Measurements from ENCODE around the gene ASNSD1. TPM values are rescaled to one million over a fixed set of nuclear protein-coding genes. Genes with fewer than 3 reads are reported as not detected.

The ASNSD1 gene
- polyA plus RNA-seq, 1 of the 3 experiments (the other 2 are of a cell fraction): 15.5 TPM

DNA sequence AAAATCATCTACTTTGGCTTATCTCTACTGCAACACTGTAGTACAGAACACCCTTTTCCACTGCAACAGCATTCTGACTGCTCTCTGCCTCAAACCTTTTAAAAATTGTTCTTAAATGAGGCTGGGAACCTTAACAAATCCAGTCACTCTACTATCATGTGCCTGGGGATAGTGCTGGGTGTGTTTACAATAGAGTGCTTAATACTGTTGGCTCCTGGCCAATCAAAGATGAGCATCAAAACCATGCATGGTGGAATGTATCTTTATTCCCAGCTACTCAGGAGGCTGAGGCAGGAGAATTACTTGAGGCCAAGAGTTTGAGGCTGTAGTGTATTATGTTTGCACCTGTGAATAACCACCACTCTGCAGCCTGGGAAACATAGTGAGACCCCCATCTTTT, 20.6 kb downstream of the ASNSD1 start:
- Histone ChIP-seq H2AFZ (ENCODE audit: low read depth) (no peak overlapping the region), H3K9me2 (no peaks in the 10 kb centered on the region), H3K9ac (no peak overlapping the region), H4K20me1 (ENCODE audit: insufficient read depth) (no peaks in the 10 kb centered on the region), H3F3A (replicated peaks; ENCODE audit: insufficient read depth) (no peaks in the 10 kb centered on the region), H3K4me2 (no peak overlapping the region), H3K36me3 (replicated peaks in 1 of 2; ENCODE audit: control insufficient read depth in 1 of 2, insufficient read depth in 2 of 2, low read length in 1 of 2) (peaks cover 0 to 9% of the 10 kb centered on the region in 2 experiments), H3K79me2 (ENCODE audit: insufficient read depth) (peaks cover 9% of the 10 kb centered on the region), H3K4me1 (ENCODE audit: control insufficient read depth in 1 of 2, insufficient read depth in 2 of 2, low read depth in 1 of 2, low read length in 1 of 2) (peaks cover 4 to 6% of the 10 kb centered on the region in 2 experiments; a peak in 2 of 4 replicates), H3K9me3 (peaks cover 8% of the 10 kb centered on the region; the same call in 1 of the 2 replicates), H3K27me3 (ENCODE audit: insufficient read depth) (no peaks in the 10 kb centered on the region), H3K27ac (ENCODE audit: low read depth in 2 of 2, low read length in 1 of 2) (no peak overlapping the region), H3K4me3 (ENCODE audit: low read depth in 2 of 2, low read length in 1 of 2) (no peak overlapping the region)
- DNase-seq: no peak
- TF ChIP-seq EZH2phosphoT487 (IDR thresholded peaks at IDR 0.05; ENCODE audit: borderline replicate concordance, low read depth) (no peak), NRF1 (IDR thresholded peaks at IDR 0.05; ENCODE audit: low read depth, low read length) (no peak), FOSL2 (IDR thresholded peaks at IDR 0.05; ENCODE audit: borderline replicate concordance, low read depth) (no peak), GATA2 (CRISPR knock-in tag; IDR thresholded peaks at IDR 0.05) (no peak), ELF1 (IDR thresholded peaks at IDR 0.05) (no peak), YY1 (IDR thresholded peaks at IDR 0.05; ENCODE audit: low read depth) (no peak), JUND (IDR thresholded peaks at IDR 0.05) (no peak), MEF2A (IDR thresholded peaks at IDR 0.05; ENCODE audit: borderline replicate concordance, low read depth) (no peak), TAF1 (IDR thresholded peaks at IDR 0.05; ENCODE audit: borderline replicate concordance, low read depth, low read length) (no peak), RAD21 (IDR thresholded peaks at IDR 0.05; ENCODE audit: low read length) (no peak), TEAD4 (IDR thresholded peaks at IDR 0.05; ENCODE audit: borderline replicate concordance, insufficient read depth) (no peak), FOXJ3 (CRISPR knock-in tag; IDR thresholded peaks at IDR 0.05) (no peak), NFIC (IDR thresholded peaks at IDR 0.05; ENCODE audit: borderline replicate concordance) (no peak), MXI1 (IDR thresholded peaks at IDR 0.05; ENCODE audit: low read depth, low read length) (no peak)
- TF ChIP-seq, protein P1, sequence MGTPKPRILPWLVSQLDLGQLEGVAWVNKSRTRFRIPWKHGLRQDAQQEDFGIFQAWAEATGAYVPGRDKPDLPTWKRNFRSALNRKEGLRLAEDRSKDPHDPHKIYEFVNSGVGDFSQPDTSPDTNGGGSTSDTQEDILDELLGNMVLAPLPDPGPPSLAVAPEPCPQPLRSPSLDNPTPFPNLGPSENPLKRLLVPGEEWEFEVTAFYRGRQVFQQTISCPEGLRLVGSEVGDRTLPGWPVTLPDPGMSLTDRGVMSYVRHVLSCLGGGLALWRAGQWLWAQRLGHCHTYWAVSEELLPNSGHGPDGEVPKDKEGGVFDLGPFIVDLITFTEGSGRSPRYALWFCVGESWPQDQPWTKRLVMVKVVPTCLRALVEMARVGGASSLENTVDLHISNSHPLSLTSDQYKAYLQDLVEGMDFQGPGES (IDR thresholded peaks at IDR 0.05; ENCODE audit: low read depth, low read length): no peak
- TF ChIP-seq, protein P2, sequence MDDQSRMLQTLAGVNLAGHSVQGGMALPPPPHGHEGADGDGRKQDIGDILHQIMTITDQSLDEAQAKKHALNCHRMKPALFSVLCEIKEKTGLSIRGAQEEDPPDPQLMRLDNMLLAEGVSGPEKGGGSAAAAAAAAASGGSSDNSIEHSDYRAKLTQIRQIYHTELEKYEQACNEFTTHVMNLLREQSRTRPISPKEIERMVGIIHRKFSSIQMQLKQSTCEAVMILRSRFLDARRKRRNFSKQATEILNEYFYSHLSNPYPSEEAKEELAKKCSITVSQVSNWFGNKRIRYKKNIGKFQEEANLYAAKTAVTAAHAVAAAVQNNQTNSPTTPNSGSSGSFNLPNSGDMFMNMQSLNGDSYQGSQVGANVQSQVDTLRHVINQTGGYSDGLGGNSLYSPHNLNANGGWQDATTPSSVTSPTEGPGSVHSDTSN (IDR thresholded peaks at IDR 0.05): no peak
- CTCF ChIA-PET: interaction anchor here (1.0 to 1.9 kb wide), 2 partner anchors 15 to 20 kb away, joined by 3 to 6 read pairs; partner anchors contain the start of gene ASNSD1
- POLR2A ChIA-PET: no interaction called here

DNA sequence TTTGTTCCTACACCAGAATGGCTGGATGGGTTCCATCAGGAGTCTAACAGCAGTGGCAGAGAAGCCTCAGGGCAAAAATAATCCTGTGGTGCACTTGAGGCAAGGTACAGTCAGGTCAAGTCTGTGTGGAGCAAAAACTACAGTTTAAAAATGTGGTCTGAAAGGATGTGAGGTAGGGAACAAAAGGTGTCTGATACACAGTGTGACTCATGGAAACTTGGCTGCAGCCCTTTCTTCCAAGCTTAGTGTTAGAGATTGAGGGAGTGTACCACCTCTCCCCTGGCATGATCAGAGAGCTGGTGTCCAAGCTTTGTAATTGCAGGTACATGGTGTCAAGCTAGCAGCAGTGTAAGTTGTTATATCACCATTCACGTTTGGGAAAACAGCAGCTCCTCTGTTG, 22.1 kb downstream of the ASNSD1 start:
- Histone ChIP-seq H3K79me2 (ENCODE audit: insufficient read depth) (peaks cover 5% of the 10 kb centered on the region), H3K27ac (ENCODE audit: low read depth in 2 of 2, low read length in 1 of 2) (no peak overlapping the region), H3K9ac (no peak overlapping the region), H4K20me1 (ENCODE audit: insufficient read depth) (no peaks in the 10 kb centered on the region), H3K4me1 (ENCODE audit: control insufficient read depth in 1 of 2, insufficient read depth in 2 of 2, low read depth in 1 of 2, low read length in 1 of 2) (peaks cover 4 to 6% of the 10 kb centered on the region in 2 experiments; a peak in 2 of 4 replicates), H3K4me2 (no peak overlapping the region), H2AFZ (ENCODE audit: low read depth) (no peak overlapping the region), H3K4me3 (ENCODE audit: low read depth in 2 of 2, low read length in 1 of 2) (no peak overlapping the region), H3K36me3 (replicated peaks in 1 of 2; ENCODE audit: control insufficient read depth in 1 of 2, insufficient read depth in 2 of 2, low read length in 1 of 2) (no peaks in the 10 kb centered on the region), H3K9me3 (peaks cover 5% of the 10 kb centered on the region; the same call in 1 of the 2 replicates), H3K9me2 (no peaks in the 10 kb centered on the region), H3K27me3 (ENCODE audit: insufficient read depth) (no peaks in the 10 kb centered on the region), H3F3A (replicated peaks; ENCODE audit: insufficient read depth) (no peaks in the 10 kb centered on the region)
- DNase-seq: no peak
- ChIA-PET CTCF (interaction anchor here (1.0 to 2.3 kb wide), 4 partner anchors 9 to 23 kb away, joined by 4 to 8 read pairs (median 6); partner anchors contain the start of gene ANKAR), POLR2A (no interaction called here)
- 100% methylated on average over 1 of the region's 1 CpG for WGBS (ENCODE audit: low lambda C conversion rate)
- TF ChIP-seq TEAD4 (IDR thresholded peaks at IDR 0.05; ENCODE audit: borderline replicate concordance, insufficient read depth): no peak
- TF ChIP-seq, protein P3, sequence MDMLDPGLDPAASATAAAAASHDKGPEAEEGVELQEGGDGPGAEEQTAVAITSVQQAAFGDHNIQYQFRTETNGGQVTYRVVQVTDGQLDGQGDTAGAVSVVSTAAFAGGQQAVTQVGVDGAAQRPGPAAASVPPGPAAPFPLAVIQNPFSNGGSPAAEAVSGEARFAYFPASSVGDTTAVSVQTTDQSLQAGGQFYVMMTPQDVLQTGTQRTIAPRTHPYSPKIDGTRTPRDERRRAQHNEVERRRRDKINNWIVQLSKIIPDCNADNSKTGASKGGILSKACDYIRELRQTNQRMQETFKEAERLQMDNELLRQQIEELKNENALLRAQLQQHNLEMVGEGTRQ (IDR thresholded peaks at IDR 0.05; ENCODE audit: borderline replicate concordance, low read depth, low read length): no peak
- no peak for TF ChIP-seq FOXM1 (IDR thresholded peaks at IDR 0.05; ENCODE audit: low read depth)
- TF ChIP-seq SMC3 (IDR thresholded peaks at IDR 0.05; ENCODE audit: low read depth, low read length): no peak
- TF ChIP-seq YY1 (IDR thresholded peaks at IDR 0.05; ENCODE audit: low read depth): no peak
- no peak for TF ChIP-seq JUND (IDR thresholded peaks at IDR 0.05)
- no peak for TF ChIP-seq NFIC (IDR thresholded peaks at IDR 0.05; ENCODE audit: borderline replicate concordance)
- TF ChIP-seq RFX5 (IDR thresholded peaks at IDR 0.05; ENCODE audit: low read length): no peak
- no peak for TF ChIP-seq RAD21 (IDR thresholded peaks at IDR 0.05; ENCODE audit: low read length)
- no peak for TF ChIP-seq EP300 (IDR thresholded peaks at IDR 0.05; ENCODE audit: borderline replicate concordance in 1 of 2, low read depth in 1 of 2, low read length in 1 of 2)
- no peak for TF ChIP-seq EZH2phosphoT487 (IDR thresholded peaks at IDR 0.05; ENCODE audit: borderline replicate concordance, low read depth)
- TF ChIP-seq ELF1 (IDR thresholded peaks at IDR 0.05): no peak
- TF ChIP-seq, protein P4, sequence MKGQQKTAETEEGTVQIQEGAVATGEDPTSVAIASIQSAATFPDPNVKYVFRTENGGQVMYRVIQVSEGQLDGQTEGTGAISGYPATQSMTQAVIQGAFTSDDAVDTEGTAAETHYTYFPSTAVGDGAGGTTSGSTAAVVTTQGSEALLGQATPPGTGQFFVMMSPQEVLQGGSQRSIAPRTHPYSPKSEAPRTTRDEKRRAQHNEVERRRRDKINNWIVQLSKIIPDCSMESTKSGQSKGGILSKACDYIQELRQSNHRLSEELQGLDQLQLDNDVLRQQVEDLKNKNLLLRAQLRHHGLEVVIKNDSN (IDR thresholded peaks at IDR 0.05; ENCODE audit: borderline replicate concordance, low read depth): no peak
- no peak for TF ChIP-seq GABPA (IDR thresholded peaks at IDR 0.05; ENCODE audit: low read depth)
- no peak for TF ChIP-seq NRF1 (IDR thresholded peaks at IDR 0.05; ENCODE audit: low read depth, low read length)
- no peak for TF ChIP-seq POLR2AphosphoS5 (IDR thresholded peaks at IDR 0.05; ENCODE audit: low read depth, low read length)
- TF ChIP-seq, protein P2 (IDR thresholded peaks at IDR 0.05): no peak
